HG02938 (cell line): ENCODE data around the gene GZF1.
"Not testable (repeated sequence)": the region's sequence is repeated elsewhere in the genome, so short reads cannot be mapped to it uniquely, and the experiment has no call there.

Experiments used
- ATAC-seq: cut with Tn5 transposase; IDR thresholded peaks from one replicate; pipeline ENCODE4 v1.9.1; 2021; ENCODE audit warnings: mild to moderate bottlenecking, moderate library complexity; ENCODE audit not compliant: unreplicated experiment

Gene GZF1

GRCh38 chr20:23344336-23344735, 17.6 kb upstream of the GZF1 start:
- ATAC-seq = no peak

- ATAC-seq = no peak
Measured at GRCh38 chr20:23346002-23346401, 16.0 kb upstream of the GZF1 start.

- no peak for ATAC-seq
Measured at GRCh38 chr20:23347791-23348190, 14.2 kb upstream of the GZF1 start.

GRCh38 chr20:23348510-23348909, 13.5 kb upstream of the GZF1 start:
- ATAC-seq = not testable (repeated sequence)

- peak; percentile 39 for ATAC-seq
Measured at GRCh38 chr20:23349338-23350195, 12.4 kb upstream of the GZF1 start.

GRCh38 chr20:23350196-23350903, 11.6 kb upstream of the GZF1 start, which contains the start of gene NXT1:
Gene NXT1, plus strand, starts transcription at chr20:23350791. Its CDS starts 3,251 bp downstream, at chr20:23354042.
- peak; percentile 76 for ATAC-seq

GRCh38 chr20:23350904-23351838, 10.8 kb upstream of the GZF1 start:
- peak; percentile 28 for ATAC-seq

GRCh38 chr20:23356203-23356602, 5.8 kb upstream of the GZF1 start:
- ATAC-seq = no peak

- peak; percentile 59 for ATAC-seq
Measured at GRCh38 chr20:23357767-23358562, 4.0 kb upstream of the GZF1 start.

GRCh38 chr20:23358563-23358906, 3.4 kb upstream of the GZF1 start:
- ATAC-seq = no peak

GRCh38 chr20:23358923-23359593, 2.9 kb upstream of the GZF1 start:
- ATAC-seq = no peak

- ATAC-seq = no peak
Measured at GRCh38 chr20:23360531-23360930, 1.5 kb upstream of the GZF1 start.

GRCh38 chr20:23361119-23361475, 885 bp upstream of the GZF1 start:
- no peak for ATAC-seq

GRCh38 chr20:23362392-23363256, 642 bp downstream of the GZF1 start:
- ATAC-seq = peak; percentile 5

GRCh38 chr20:23363257-23363649, 1.3 kb downstream of the GZF1 start:
- ATAC-seq = no peak

GRCh38 chr20:23365390-23366165, 3.6 kb downstream of the GZF1 start:
- ATAC-seq = no peak

- ATAC-seq = no peak
Measured at GRCh38 chr20:23366384-23366783, 4.4 kb downstream of the GZF1 start.

GRCh38 chr20:23367770-23368169, 5.8 kb downstream of the GZF1 start:
- ATAC-seq = no peak
